OCI-LY7 (cell line): ENCODE measurements around the gene HDAC7. TPM values are rescaled to one million over a fixed set of nuclear protein-coding genes. Genes with fewer than 3 reads are reported as not detected.
A peak's percentile ranks its signal among the peaks of the same experiment; 100 is the strongest.
"Not testable (repeated sequence)": the region's sequence is repeated elsewhere in the genome, so short reads cannot be mapped to it uniquely, and the experiment has no call there.

Experiments used
- BruUV-seq: library from RNA; stranded (reverse); fragments of 400-500 nt; replicated peaks from 2 replicates; lab custom pipeline; 2021; lab: Mats Ljungman, UMichigan
- CTCF ChIA-PET: fragments of 300-600 bp; sonication (Branson Sonifier 250); formaldehyde crosslinking; loops from one replicate; lab custom pipeline; 2022; ENCODE audit warnings: antibody characterized with exemption; ENCODE audit not compliant: unreplicated experiment; lab: Charles Lee
- POLR2A ChIA-PET: fragments of 300-600 bp; sonication (Branson Sonifier 250); formaldehyde crosslinking; loops from one replicate; lab custom pipeline; 2022; ENCODE audit warnings: antibody characterized with exemption; lab: Charles Lee
- DNase-seq: peaks from one replicate; pipeline ENCODE4 v3.0.0-alpha.2; 2015; ENCODE audit warnings: low spot score
- H2AFZ ChIP-seq: fragments of 200-600 bp; sonication (generic), shearing (Covaris generic); 2 replicates; pipeline ENCODE4 v1.6.1; 2014; ENCODE audit warnings: mild to moderate bottlenecking, antibody characterized with exemption, low read length, moderate library complexity
- H3K27ac ChIP-seq: fragments of 200-600 bp; sonication (generic); 2 replicates; pipeline ENCODE4 v1.5.1; 2014; ENCODE audit warnings: mixed run types, low read depth, mild to moderate bottlenecking, moderate library complexity, low read length, inconsistent platforms; ENCODE audit not compliant: poor library complexity, severe bottlenecking
- H3K36me3 ChIP-seq: fragments of 200-600 bp; sonication (generic); 2 replicates; pipeline ENCODE4 v1.6.1; 2014; ENCODE audit warnings: mild to moderate bottlenecking, antibody characterized with exemption, low read length, moderate library complexity, mixed read lengths; ENCODE audit not compliant: insufficient read depth
- H3K4me1 ChIP-seq: fragments of 200-600 bp; sonication (generic); 2 replicates; pipeline ENCODE4 v1.5.1; 2014; ENCODE audit warnings: mild to moderate bottlenecking, low read length; ENCODE audit not compliant: insufficient read depth, poor library complexity, severe bottlenecking
- H3K4me2 ChIP-seq: fragments of 200-600 bp; sonication (generic); 2 replicates; pipeline ENCODE4 v1.6.1; 2014; ENCODE audit warnings: mild to moderate bottlenecking, low read length
- H3K4me3 ChIP-seq: fragments of 200-600 bp; sonication (generic); 2 replicates; pipeline ENCODE4 v1.5.1; 2014; ENCODE audit warnings: mild to moderate bottlenecking, low read depth, low read length; ENCODE audit not compliant: poor library complexity, severe bottlenecking
- H3K79me2 ChIP-seq: fragments of 200-600 bp; sonication (generic); 2 replicates; pipeline ENCODE4 v1.6.1; 2016; ENCODE audit warnings: low read depth, mild to moderate bottlenecking, low read length, moderate library complexity, mixed read lengths; ENCODE audit not compliant: insufficient read depth
- H3K9me2 ChIP-seq: fragments of 200-600 bp; sonication (generic); 2 replicates; pipeline ENCODE4 v1.6.1; 2016; ENCODE audit warnings: mild to moderate bottlenecking, low read length, mixed read lengths; ENCODE audit not compliant: insufficient read depth
- H3K9me3 ChIP-seq: fragments of 200-600 bp; sonication (generic); 2 replicates; pipeline ENCODE4 v1.6.1; 2014; ENCODE audit warnings: mild to moderate bottlenecking, mixed run types, low read length, mixed read lengths
- H4K20me1 ChIP-seq: fragments of 200-600 bp; sonication (generic); 2 replicates; pipeline ENCODE4 v1.6.1; 2014; ENCODE audit warnings: mild to moderate bottlenecking, antibody characterized with exemption, low read length, moderate library complexity, mixed read lengths; ENCODE audit not compliant: insufficient read depth
- EZH2phosphoT487 ChIP-seq: fragments of 200-600 bp; sonication (generic); IDR thresholded peaks from 2 replicates; pipeline ENCODE4 v1.6.1; 2018; ENCODE audit warnings: low read depth, borderline replicate concordance, mild to moderate bottlenecking, mixed run types, antibody characterized with exemption, low read length, moderate library complexity, mixed read lengths
- intact Hi-C: fragments of 100-400 bp; cut with micrococcal nuclease; formaldehyde crosslinking; loops from one replicate; pipeline ENCODE4 v1.10.0; 2022; ENCODE audit not compliant: unreplicated experiment
- total RNA-seq, 2 experiments: library from RNA; depleted of rRNA in 1 of 2; stranded (reverse); fragments of >200 nt in 1 of 2; shearing (Covaris generic) in 1 of 2; gene quantifications; 2 replicates each; pipeline ENCODE4 v1.2.3, GENCODE V29; 2014 to 2022
- TF ChIP-seq, protein P1 (sequence below): fragments of 200-600 bp; sonication (generic); conservative IDR thresholded peaks from 2 replicates; pipeline ENCODE4 v1.5.1; 2014; ENCODE audit warnings: mild to moderate bottlenecking, antibody characterized with exemption, low read length, moderate library complexity, mixed read lengths

The HDAC7 gene
- total RNA-seq, 2 experiments from 2014 or later = 45.9 to 131 TPM

DNA sequence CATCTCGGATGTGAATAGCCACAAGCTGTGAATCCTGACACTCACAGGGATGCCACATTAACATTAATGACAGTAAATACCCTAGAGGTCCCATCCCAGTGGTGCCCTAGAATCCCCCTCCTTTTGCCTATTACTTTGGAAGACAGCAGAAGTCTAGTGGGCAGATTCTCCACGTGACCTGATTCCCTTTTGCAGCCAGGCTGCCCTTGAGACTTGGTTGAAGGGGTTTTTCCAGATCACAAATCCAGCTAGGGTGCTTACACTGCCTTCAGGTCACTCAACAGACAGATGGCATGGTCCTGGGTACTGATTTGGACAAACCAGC is 8.7 kb downstream of the HDAC7 start:
- Histone ChIP-seq H2AFZ (no peak overlapping the region), H3K4me1 (peaks cover 96% of the 10 kb centered on the region), H3K4me3 (peak overlapping the region; percentile 66), H4K20me1 (peaks cover 15% of the 10 kb centered on the region), H3K9me2 (no peaks in the 10 kb centered on the region), H3K9me3 (no peaks in the 10 kb centered on the region), H3K4me2 (peak overlapping the region; percentile 98), H3K79me2 (peaks cover 87% of the 10 kb centered on the region), H3K36me3 (peaks cover 21% of the 10 kb centered on the region), H3K27ac (peak overlapping the region; percentile 96)
- ChIA-PET POLR2A (interaction anchor here (0.9 to 10.4 kb wide), 3 partner anchors 9 to 34 kb away, joined by 4 to 342 read pairs (median 5); partner anchors contain the start of gene HDAC7), CTCF (interaction anchor here (1.0 to 8.0 kb wide), 2 partner anchors 23 to 24 kb away, joined by 4 to 133 read pairs; no protein-coding TSS in a partner anchor)
- DNase-seq = no peak
- intact Hi-C loops = loop anchor here (5.0 kb wide), 2 partner anchors 296 to 594 kb away; partner anchors contain the start of gene SENP1
- BruUV-seq = no TSS peak
- TF ChIP-seq, protein P1, sequence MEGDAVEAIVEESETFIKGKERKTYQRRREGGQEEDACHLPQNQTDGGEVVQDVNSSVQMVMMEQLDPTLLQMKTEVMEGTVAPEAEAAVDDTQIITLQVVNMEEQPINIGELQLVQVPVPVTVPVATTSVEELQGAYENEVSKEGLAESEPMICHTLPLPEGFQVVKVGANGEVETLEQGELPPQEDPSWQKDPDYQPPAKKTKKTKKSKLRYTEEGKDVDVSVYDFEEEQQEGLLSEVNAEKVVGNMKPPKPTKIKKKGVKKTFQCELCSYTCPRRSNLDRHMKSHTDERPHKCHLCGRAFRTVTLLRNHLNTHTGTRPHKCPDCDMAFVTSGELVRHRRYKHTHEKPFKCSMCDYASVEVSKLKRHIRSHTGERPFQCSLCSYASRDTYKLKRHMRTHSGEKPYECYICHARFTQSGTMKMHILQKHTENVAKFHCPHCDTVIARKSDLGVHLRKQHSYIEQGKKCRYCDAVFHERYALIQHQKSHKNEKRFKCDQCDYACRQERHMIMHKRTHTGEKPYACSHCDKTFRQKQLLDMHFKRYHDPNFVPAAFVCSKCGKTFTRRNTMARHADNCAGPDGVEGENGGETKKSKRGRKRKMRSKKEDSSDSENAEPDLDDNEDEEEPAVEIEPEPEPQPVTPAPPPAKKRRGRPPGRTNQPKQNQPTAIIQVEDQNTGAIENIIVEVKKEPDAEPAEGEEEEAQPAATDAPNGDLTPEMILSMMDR = no peak
- no peak for TF ChIP-seq EZH2phosphoT487

DNA sequence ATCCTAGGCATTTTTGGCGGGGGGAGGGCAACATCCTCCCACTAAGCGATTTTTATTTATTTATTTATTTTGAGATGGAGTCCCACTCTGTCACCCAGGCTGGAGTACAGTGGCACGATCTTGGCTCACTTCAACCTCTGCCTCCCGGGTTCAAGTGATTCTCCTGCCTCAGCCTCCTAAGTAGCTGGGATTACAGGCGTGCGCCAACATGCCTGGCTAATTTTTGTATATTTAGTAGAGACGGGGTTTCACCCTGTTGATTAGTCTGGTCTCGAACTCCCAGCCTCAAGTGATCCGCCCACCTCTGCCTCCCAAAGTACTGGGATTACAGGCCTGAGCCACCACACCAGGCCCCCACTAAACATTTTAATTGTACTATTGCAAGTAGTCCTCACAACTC is 10.2 kb downstream of the HDAC7 start:
- H3K4me3 ChIP-seq, DNase-seq, H3K9me3 ChIP-seq, intact Hi-C loops, H2AFZ ChIP-seq, BruUV-seq, H3K9me2 ChIP-seq: not testable (repeated sequence)
- Histone ChIP-seq H3K4me2 (peak overlapping the region; percentile 98), H3K4me1 (peaks cover 91% of the 10 kb centered on the region), H3K36me3 (peaks cover 30% of the 10 kb centered on the region), H3K27ac (peak overlapping the region; percentile 96), H3K79me2 (peaks cover 79% of the 10 kb centered on the region), H4K20me1 (peaks cover 23% of the 10 kb centered on the region)
- ChIA-PET CTCF (interaction anchor here (0.9 to 8.0 kb wide), 2 partner anchors 12 to 25 kb away, joined by 3 to 133 read pairs; no protein-coding TSS in a partner anchor), POLR2A (interaction anchor here (0.6 to 10.4 kb wide), 3 partner anchors 8 to 105 kb away, joined by 3 to 342 read pairs (median 35); no protein-coding TSS in a partner anchor)

DNA sequence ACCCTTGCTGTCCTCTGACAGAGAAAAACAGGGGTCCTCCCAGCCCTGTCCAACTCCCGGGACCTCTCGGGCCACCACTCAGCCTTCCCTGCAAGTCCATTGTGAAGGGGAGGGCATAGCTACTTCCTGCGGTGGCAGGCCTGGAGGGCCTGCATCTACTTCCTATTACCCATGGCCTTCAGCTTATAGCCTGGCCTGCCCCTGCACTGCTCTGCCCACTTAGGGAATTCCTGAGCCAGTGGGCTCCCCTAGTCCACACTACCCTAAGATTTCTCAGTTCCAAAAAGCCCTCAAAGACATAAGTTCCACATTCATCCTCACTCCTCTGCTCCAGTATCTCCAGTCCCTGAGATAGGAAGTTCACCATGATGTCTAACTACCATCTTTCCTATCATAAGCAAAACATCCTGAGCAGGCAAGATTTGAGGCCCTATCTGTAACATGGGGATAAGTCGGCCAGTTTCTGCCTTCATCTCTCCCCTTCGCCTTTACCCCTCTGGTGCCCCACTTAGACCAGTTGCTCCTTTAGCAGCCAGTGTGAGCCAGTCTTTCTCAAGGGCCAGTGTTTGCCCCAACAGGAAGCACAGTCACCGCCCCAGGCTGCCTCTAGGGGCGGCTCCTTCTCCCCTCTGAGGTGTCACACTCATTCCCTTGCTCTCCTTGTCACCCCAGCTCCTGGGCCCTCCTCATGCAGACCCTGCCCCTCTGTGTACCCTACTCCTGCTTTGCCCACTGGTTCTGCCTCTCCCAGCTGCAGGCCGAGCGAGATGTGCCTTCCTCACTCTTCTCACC is 10.9 kb downstream of the HDAC7 start:
- H2AFZ ChIP-seq = no peak overlapping the region
- H3K79me2 ChIP-seq = peaks cover 71% of the 10 kb centered on the region
- H3K4me2 ChIP-seq = peak overlapping the region; percentile 98
- H3K36me3 ChIP-seq = peaks cover 31% of the 10 kb centered on the region
- peak overlapping the region; percentile 71 for H3K27ac ChIP-seq
- no peaks in the 10 kb centered on the region for H3K9me2 ChIP-seq
- peaks cover 23% of the 10 kb centered on the region for H4K20me1 ChIP-seq
- intact Hi-C loops = loop anchor here (1.0 kb wide), 1 partner anchor 11 kb away; the partner anchor contains the start of gene HDAC7
- no TSS peak for BruUV-seq
- H3K9me3 ChIP-seq = no peaks in the 10 kb centered on the region
- CTCF ChIA-PET = interaction anchor here (1.0 to 8.0 kb wide), 6 partner anchors 8 to 66 kb away, joined by 4 to 133 read pairs (median 9); no protein-coding TSS in a partner anchor
- H3K4me3 ChIP-seq = peak overlapping the region; percentile 61
- DNase-seq = peak; percentile 70
- peaks cover 91% of the 10 kb centered on the region for H3K4me1 ChIP-seq
- POLR2A ChIA-PET = interaction anchor here (0.7 to 10.4 kb wide), 11 partner anchors 9 to 291 kb away, joined by 3 to 342 read pairs (median 4); partner anchors contain the start of gene HDAC7
- TF ChIP-seq, protein P1 = peak; percentile 54
- no peak for TF ChIP-seq EZH2phosphoT487
